ENCODE data around the gene SERPINB2.

The SERPINB2 gene

GRCh38 chr18:63904694-63905093, 17.2 kb downstream of the SERPINB2 start:
- no peak for TF ChIP-seq CTCF (IDR thresholded peaks at IDR 0.05)

GRCh38 chr18:63905361-63905760, 17.9 kb downstream of the SERPINB2 start:
- Histone ChIP-seq H3K27me3 (no peaks in the 10 kb centered on the region), H3K36me3 (no peaks in the 10 kb centered on the region), H3K27ac (no peak overlapping the region), H3K4me1 (no peaks in the 10 kb centered on the region), H3K9me3 (no peaks in the 10 kb centered on the region), H3K4me3 (no peak overlapping the region)
- DNase-seq = no peak
- intact Hi-C loops (cut with DNase I; ENCODE audit: low total_unique reads) = no loop called here
- TF ChIP-seq CTCF (IDR thresholded peaks at IDR 0.05) = no peak

More at GRCh38 chr18:63904694-63905093, 17.2 kb downstream of the SERPINB2 start:
- Histone ChIP-seq H3K27me3 (no peaks in the 10 kb centered on the region), H3K27ac (no peak overlapping the region), H3K4me1 (no peaks in the 10 kb centered on the region), H3K4me3 (no peak overlapping the region), H3K36me3 (no peaks in the 10 kb centered on the region), H3K9me3 (no peaks in the 10 kb centered on the region)
- DNase-seq = no peak
- intact Hi-C loops (cut with DNase I; ENCODE audit: low total_unique reads) = no loop called here

- Histone ChIP-seq H3K9me3 (no peaks in the 10 kb centered on the region), H3K27ac (no peak overlapping the region), H3K4me1 (no peaks in the 10 kb centered on the region), H3K36me3 (no peaks in the 10 kb centered on the region), H3K4me3 (no peak overlapping the region), H3K27me3 (no peaks in the 10 kb centered on the region)
- intact Hi-C loops (cut with DNase I; ENCODE audit: low total_unique reads) = no loop called here
- no peak for TF ChIP-seq CTCF (IDR thresholded peaks at IDR 0.05)
- no peak for DNase-seq
Observed at GRCh38 chr18:63906056-63906455, 18.6 kb downstream of the SERPINB2 start.

GRCh38 chr18:63907664-63908063, 20.2 kb downstream of the SERPINB2 start, which contains the start of gene SERPINB10:
Gene SERPINB10 (plus strand): TSS chr18:63907958. CDS start chr18:63915511, 7,553 bp downstream.
- no peak for TF ChIP-seq CTCF (IDR thresholded peaks at IDR 0.05)
- Histone ChIP-seq H3K27ac (no peak within 1 kb of the TSS), H3K4me3 (no peak within 1 kb of the TSS), H3K9me3 (no peaks in the 10 kb centered on the region), H3K4me1 (no peaks in the 10 kb centered on the region), H3K27me3 (no peaks in the 10 kb centered on the region), H3K36me3 (no peaks in the 10 kb centered on the region)
- no peak for DNase-seq
- intact Hi-C loops (cut with DNase I; ENCODE audit: low total_unique reads) = no loop called here

GRCh38 chr18:63908858-63909257, 21.4 kb downstream of the SERPINB2 start:
- no peak for TF ChIP-seq CTCF (IDR thresholded peaks at IDR 0.05)
- H3K9me3 ChIP-seq = no peaks in the 10 kb centered on the region
- no peaks in the 10 kb centered on the region for H3K27me3 ChIP-seq
- no peaks in the 10 kb centered on the region for H3K4me1 ChIP-seq
- no peak overlapping the region for H3K27ac ChIP-seq
- intact Hi-C loops (cut with DNase I; ENCODE audit: low total_unique reads) = no loop called here
- H3K36me3 ChIP-seq = no peaks in the 10 kb centered on the region
- no peak overlapping the region for H3K4me3 ChIP-seq
- no peak for DNase-seq

- TF ChIP-seq CTCF (IDR thresholded peaks at IDR 0.05) = no peak
- intact Hi-C loops (cut with DNase I; ENCODE audit: low total_unique reads) = no loop called here
- Histone ChIP-seq H3K27ac (no peak overlapping the region), H3K4me1 (no peaks in the 10 kb centered on the region), H3K27me3 (no peaks in the 10 kb centered on the region), H3K9me3 (no peaks in the 10 kb centered on the region), H3K36me3 (no peaks in the 10 kb centered on the region), H3K4me3 (no peak overlapping the region)
- no peak for DNase-seq
Observed at GRCh38 chr18:63909870-63910269, 22.4 kb downstream of the SERPINB2 start.

Measured in tibial artery (tissue), 4 donors.